Islet of Langerhans (tissue), 1 donor: ENCODE measurements around the gene RGS1.

Experiments
- FAIRE-seq: peaks from one replicate; lab custom pipeline; 2011; peaks lifted over from hg19 to GRCh38; lab: Jason Lieb, UNC

The RGS1 gene

GRCh38 chr1:192553741-192554140, 21.8 kb upstream of the RGS1 start:
- no peak for FAIRE-seq

GRCh38 chr1:192554904-192555303, 20.7 kb upstream of the RGS1 start:
- no peak for FAIRE-seq

GRCh38 chr1:192555399-192555798, 20.2 kb upstream of the RGS1 start:
- FAIRE-seq: no peak

- no peak for FAIRE-seq
Measured at GRCh38 chr1:192557841-192558595, 17.6 kb upstream of the RGS1 start.

GRCh38 chr1:192559115-192560006, 16.2 kb upstream of the RGS1 start:
- FAIRE-seq: no peak

GRCh38 chr1:192561301-192561700, 14.3 kb upstream of the RGS1 start:
- no peak for FAIRE-seq

- FAIRE-seq: no peak
Measured at GRCh38 chr1:192563129-192563528, 12.4 kb upstream of the RGS1 start.

GRCh38 chr1:192564099-192564498, 11.5 kb upstream of the RGS1 start:
- FAIRE-seq: no peak

- FAIRE-seq: no peak
Measured at GRCh38 chr1:192565946-192566345, 9.6 kb upstream of the RGS1 start.

- FAIRE-seq: no peak
Measured at GRCh38 chr1:192566657-192567056, 8.9 kb upstream of the RGS1 start.

- FAIRE-seq: no peak
Measured at GRCh38 chr1:192568063-192568462, 7.5 kb upstream of the RGS1 start.

GRCh38 chr1:192571668-192572067, 3.9 kb upstream of the RGS1 start:
- no peak for FAIRE-seq

GRCh38 chr1:192573499-192573898, 2.1 kb upstream of the RGS1 start:
- no peak for FAIRE-seq

GRCh38 chr1:192574073-192574472, 1.5 kb upstream of the RGS1 start:
- FAIRE-seq: no peak

- peak; percentile 36 for FAIRE-seq
Measured at GRCh38 chr1:192576190-192577144, 894 bp downstream of the RGS1 start.

GRCh38 chr1:192577145-192578140, 1.9 kb downstream of the RGS1 start:
- FAIRE-seq: no peak

- FAIRE-seq: no peak
Measured at GRCh38 chr1:192578144-192578909, 2.8 kb downstream of the RGS1 start.

- FAIRE-seq: no peak
Measured at GRCh38 chr1:192579010-192579738, 3.6 kb downstream of the RGS1 start.

- no peak for FAIRE-seq
Measured at GRCh38 chr1:192580351-192580962, 4.9 kb downstream of the RGS1 start.
